Skeletal muscle tissue (tissue), 4 donors: ENCODE data around the gene LACTB. TPM values are rescaled to one million over a fixed set of nuclear protein-coding genes. Genes with fewer than 3 reads are reported as not detected.
"Not testable (repeated sequence)": the region's sequence is repeated elsewhere in the genome, so short reads cannot be mapped to it uniquely, and the experiment has no call there.

Source experiments
- H3K27ac ChIP-seq: one replicate; pipeline ENCODE4 v1.7.0; 2013; ENCODE audit warnings: mild to moderate bottlenecking, low read depth, low read length, inconsistent platforms
- H3K27me3 ChIP-seq, 3 donors: one replicate each; pipeline ENCODE4 v1.7.0; 2013; ENCODE audit warnings: low read length in 3 of 3; ENCODE audit not compliant: control insufficient read depth in 3 of 3, insufficient read depth in 3 of 3
- H3K36me3 ChIP-seq, 3 donors: one replicate each; pipeline ENCODE4 v1.7.0; 2013; ENCODE audit warnings: low read length in 3 of 3; ENCODE audit not compliant: control insufficient read depth in 3 of 3, insufficient read depth in 3 of 3
- H3K4me1 ChIP-seq, 3 donors: one replicate each; pipeline ENCODE4 v1.7.0; 2013; ENCODE audit warnings: low read length in 3 of 3, mild to moderate bottlenecking in 3 of 3; ENCODE audit not compliant: control insufficient read depth in 3 of 3, insufficient read depth in 3 of 3
- H3K4me3 ChIP-seq, 3 donors: one replicate each; pipeline ENCODE4 v1.7.0; 2013; ENCODE audit warnings: low read length in 3 of 3
- H3K9ac ChIP-seq, 3 donors: one replicate each; pipeline ENCODE4 v1.7.0; 2013; ENCODE audit warnings: low read length in 3 of 3, mild to moderate bottlenecking in 3 of 3, moderate library complexity in 2 of 3, low read depth in 1 of 3
- H3K9me3 ChIP-seq, 3 donors: one replicate each; pipeline ENCODE4 v1.7.0; 2013; ENCODE audit warnings: low read length in 3 of 3; ENCODE audit not compliant: control insufficient read depth in 3 of 3
- total RNA-seq: library from RNA; depleted of rRNA; stranded (reverse); fragments of >200 nt; gene quantifications from one replicate; pipeline ENCODE4 v1.2.3, GENCODE V29; 2014
- donor health status: Osteomylitis.

LACTB gene
- total RNA-seq, 1 donor from 2014 or later = 5.2 TPM

GRCh38 chr15:63099581-63099980 lies 22.1 kb upstream of the LACTB start:
- not testable (repeated sequence) for H3K9me3 ChIP-seq, H3K36me3 ChIP-seq, H3K4me3 ChIP-seq, H3K9ac ChIP-seq, H3K4me1 ChIP-seq, H3K27me3 ChIP-seq, H3K27ac ChIP-seq

GRCh38 chr15:63103416-63103815 lies 18.2 kb upstream of the LACTB start:
- Histone ChIP-seq H3K9me3 (no peaks in the 10 kb centered on the region), H3K9ac (no peak overlapping the region)

DNA sequence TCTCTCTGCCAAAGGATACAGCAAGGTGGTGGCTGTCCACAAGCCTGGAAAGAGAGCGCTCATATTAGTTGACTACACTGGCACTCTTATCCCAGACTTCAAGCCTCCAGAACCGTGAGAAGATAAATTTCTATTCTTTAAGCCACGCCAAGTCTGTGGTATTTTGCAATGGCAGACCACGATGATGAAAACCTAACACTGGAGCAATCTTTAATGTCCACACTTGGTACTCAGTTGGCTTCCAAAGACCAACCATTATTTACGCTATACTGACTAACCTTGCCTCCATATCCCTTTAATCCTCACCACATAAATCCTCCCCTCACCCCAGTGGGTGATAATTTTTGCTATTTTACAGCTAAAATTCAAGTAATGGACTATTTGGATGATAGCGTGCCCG lies 16.9 kb upstream of the LACTB start:
- peaks cover 0 to 3% (median 0%) of the 10 kb centered on the region in 3 donors for H3K27me3 ChIP-seq
- H3K27ac ChIP-seq = no peak overlapping the region
- H3K4me3 ChIP-seq = no peak overlapping the region
- no peak overlapping the region for H3K9ac ChIP-seq
- no peaks in the 10 kb centered on the region for H3K9me3 ChIP-seq
- H3K36me3 ChIP-seq = no peaks in the 10 kb centered on the region
- no peaks in the 10 kb centered on the region for H3K4me1 ChIP-seq

More at GRCh38 chr15:63103416-63103815, 18.2 kb upstream of the LACTB start:
- no peak overlapping the region for H3K4me3 ChIP-seq
- H3K36me3 ChIP-seq = no peaks in the 10 kb centered on the region
- H3K27ac ChIP-seq = no peak overlapping the region
- no peaks in the 10 kb centered on the region for H3K4me1 ChIP-seq
- H3K27me3 ChIP-seq = peaks cover 0 to 3% (median 0%) of the 10 kb centered on the region in 3 donors

DNA sequence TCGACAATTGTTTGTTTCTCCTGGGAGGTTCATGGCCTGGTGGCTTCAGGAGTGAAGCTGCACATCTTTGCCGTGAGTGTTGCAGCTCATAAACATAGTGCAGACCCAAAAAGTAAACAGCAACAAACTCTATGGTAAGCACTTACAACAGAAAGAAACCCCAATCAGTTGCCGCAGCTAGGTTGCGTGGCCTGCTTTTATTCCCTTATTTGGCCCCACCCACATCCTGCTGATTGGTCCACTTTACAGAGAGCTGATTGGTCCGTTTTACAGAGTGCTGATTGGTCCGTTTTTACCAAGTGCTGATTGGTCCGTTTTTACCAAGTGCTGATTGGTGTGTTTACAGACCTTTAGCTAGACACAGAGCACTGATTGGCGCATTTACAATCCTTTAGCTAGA lies 16.3 kb upstream of the LACTB start:
- H3K36me3 ChIP-seq, H3K9ac ChIP-seq, H3K9me3 ChIP-seq, H3K4me3 ChIP-seq, H3K27ac ChIP-seq, H3K4me1 ChIP-seq, H3K27me3 ChIP-seq: not testable (repeated sequence)

GRCh38 chr15:63107895-63108546 lies 13.6 kb upstream of the LACTB start:
- H3K9ac ChIP-seq = no peak overlapping the region
- no peaks in the 10 kb centered on the region for H3K9me3 ChIP-seq
- peaks cover 0 to 3% (median 0%) of the 10 kb centered on the region in 3 donors for H3K27me3 ChIP-seq
- no peaks in the 10 kb centered on the region for H3K4me1 ChIP-seq
- no peak overlapping the region for H3K27ac ChIP-seq
- no peak overlapping the region for H3K4me3 ChIP-seq
- no peaks in the 10 kb centered on the region for H3K36me3 ChIP-seq

DNA sequence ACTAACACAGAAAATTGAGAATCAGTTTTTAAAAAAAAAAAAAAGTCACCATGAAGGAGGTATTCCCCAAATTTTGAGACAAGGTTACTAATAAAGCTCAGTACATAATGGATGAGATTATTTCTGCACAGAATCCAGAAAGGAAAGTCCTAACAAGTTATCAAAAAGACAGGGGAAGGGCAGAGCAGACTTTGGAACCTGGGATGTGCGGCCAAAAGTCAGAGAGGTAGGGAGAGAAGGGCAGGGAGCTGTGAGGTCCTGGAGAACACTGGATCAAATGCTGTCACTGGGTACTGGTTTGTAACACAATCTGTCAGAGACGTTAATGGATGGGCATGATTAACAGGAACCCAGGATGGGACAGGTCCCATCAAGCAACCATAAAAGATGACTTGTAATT lies 12.2 kb upstream of the LACTB start:
- no peak overlapping the region for H3K4me3 ChIP-seq
- H3K9me3 ChIP-seq = no peaks in the 10 kb centered on the region
- peaks cover 0 to 3% (median 0%) of the 10 kb centered on the region in 3 donors for H3K27me3 ChIP-seq
- H3K4me1 ChIP-seq = no peaks in the 10 kb centered on the region
- H3K27ac ChIP-seq = no peak overlapping the region
- H3K36me3 ChIP-seq = no peaks in the 10 kb centered on the region
- H3K9ac ChIP-seq = no peak overlapping the region

DNA sequence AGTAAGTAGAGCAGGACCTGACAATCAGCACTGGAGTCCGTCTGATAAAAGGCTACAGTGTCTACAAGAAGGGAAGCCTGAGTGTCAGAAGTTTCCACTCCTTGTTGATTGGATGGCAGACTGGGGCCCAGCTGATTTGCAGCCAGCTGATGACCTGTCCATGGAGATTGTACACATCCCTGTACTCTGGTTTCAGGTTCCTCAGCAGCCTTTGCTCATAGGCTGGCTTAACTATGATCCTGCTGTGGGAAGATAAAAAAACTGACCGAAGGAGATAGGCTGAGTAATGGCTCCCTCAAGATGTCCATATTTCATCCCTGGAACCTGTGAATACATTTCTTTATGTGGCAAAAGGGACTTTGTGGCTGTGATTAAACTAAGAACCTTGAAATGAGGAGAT lies 11.7 kb upstream of the LACTB start:
- no peaks in the 10 kb centered on the region for H3K36me3 ChIP-seq
- H3K9me3 ChIP-seq = no peaks in the 10 kb centered on the region
- peaks cover 0 to 3% (median 0%) of the 10 kb centered on the region in 3 donors for H3K27me3 ChIP-seq

GRCh38 chr15:63110428-63111026 lies 11.1 kb upstream of the LACTB start:
- Histone ChIP-seq H3K36me3 (no peaks in the 10 kb centered on the region), H3K9me3 (no peaks in the 10 kb centered on the region), H3K9ac (no peak overlapping the region), H3K27me3 (peaks cover 0 to 3% (median 0%) of the 10 kb centered on the region in 3 donors), H3K27ac (no peak overlapping the region), H3K4me1 (no peaks in the 10 kb centered on the region), H3K4me3 (no peak overlapping the region)

More for the DNA sequence above, 11.7 kb upstream of the LACTB start:
- no peak overlapping the region for H3K9ac ChIP-seq
- no peak overlapping the region for H3K27ac ChIP-seq
- no peaks in the 10 kb centered on the region for H3K4me1 ChIP-seq
- no peak overlapping the region for H3K4me3 ChIP-seq

DNA sequence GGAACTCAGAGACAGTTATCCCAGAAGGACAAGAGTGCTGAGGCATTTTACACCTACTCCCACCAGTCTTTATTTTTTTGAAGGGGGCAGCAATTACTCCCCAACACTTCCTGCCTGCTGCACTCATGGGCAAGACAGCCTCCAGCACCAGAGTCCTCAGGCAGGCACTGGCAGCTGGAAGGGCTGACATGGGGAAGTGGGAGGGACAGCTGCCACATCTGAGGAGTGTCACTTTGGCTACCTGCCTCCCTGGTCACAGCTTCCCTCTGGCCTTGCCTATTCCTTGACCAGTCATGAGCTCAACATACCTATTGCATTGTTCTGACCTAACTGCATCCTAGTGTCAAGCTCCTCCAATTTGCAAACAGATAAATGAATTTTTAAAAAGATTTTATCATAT lies 10.2 kb upstream of the LACTB start:
- Histone ChIP-seq H3K27me3 (peaks cover 0 to 3% (median 0%) of the 10 kb centered on the region in 3 donors), H3K9ac (no peak overlapping the region), H3K36me3 (no peaks in the 10 kb centered on the region), H3K4me3 (no peak overlapping the region), H3K27ac (no peak overlapping the region), H3K9me3 (no peaks in the 10 kb centered on the region), H3K4me1 (no peaks in the 10 kb centered on the region)

DNA sequence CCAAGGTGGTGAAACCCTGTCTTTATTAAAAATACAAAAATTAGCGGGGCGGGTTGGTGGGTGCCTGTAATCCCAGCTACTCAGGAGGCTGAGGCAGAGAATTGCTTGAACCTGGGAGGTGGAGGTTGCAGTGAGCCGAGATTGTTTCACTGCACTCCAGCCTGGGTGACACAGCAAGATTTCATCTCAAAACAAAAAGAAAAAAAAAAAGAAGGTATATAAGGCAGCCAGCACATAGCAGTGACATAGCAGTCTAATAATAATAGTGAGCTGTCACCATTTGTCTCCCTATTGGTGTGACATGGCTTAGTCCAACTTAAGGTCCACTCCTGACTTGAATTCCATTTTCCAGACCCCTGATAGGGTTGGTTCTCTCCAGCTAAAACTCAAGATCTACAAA lies 8.8 kb upstream of the LACTB start:
- Histone ChIP-seq H3K4me1 (no peaks in the 10 kb centered on the region), H3K27ac (no peak overlapping the region), H3K27me3 (peaks cover 0 to 3% (median 0%) of the 10 kb centered on the region in 3 donors), H3K9me3 (no peaks in the 10 kb centered on the region), H3K4me3 (no peak overlapping the region), H3K9ac (no peak overlapping the region), H3K36me3 (no peaks in the 10 kb centered on the region)
